Ovary (tissue), 9 donors: ENCODE measurements around the gene TMEM125. TPM values are rescaled to one million over a fixed set of nuclear protein-coding genes. Genes with fewer than 3 reads are reported as not detected.

Source experiments
- DNase-seq, 5 donors: peaks; one replicate each; pipeline ENCODE4 v3.0.0-alpha.2; 2019 to 2020
- H3K27ac ChIP-seq, 2 donors: fragments of 200-600 bp; one replicate each; pipeline versions ENCODE4 v1.5.1 to v1.8.0; 2019 to 2022
- H3K27me3 ChIP-seq: fragments of 200-600 bp; one replicate; pipeline ENCODE4 v1.8.0; 2022
- H3K36me3 ChIP-seq: fragments of 200-600 bp; sonication (generic); one replicate; pipeline ENCODE4 v1.5.1; 2019
- H3K4me1 ChIP-seq: one replicate; pipeline ENCODE4 v1.8.1; 2013; ENCODE audit warnings: mild to moderate bottlenecking, moderate library complexity; ENCODE audit not compliant: insufficient read depth
- H3K4me3 ChIP-seq: fragments of 200-600 bp; sonication (generic); one replicate; pipeline ENCODE4 v1.5.1; 2017
- H3K9me3 ChIP-seq, 2 donors: fragments of 200-600 bp in 1 of 2; sonication (generic) in 1 of 2; one replicate each; pipeline versions ENCODE4 v1.5.1 to v1.8.1; 2013 to 2019; ENCODE audit warnings: mild to moderate bottlenecking in 1 of 2, moderate library complexity in 1 of 2
- CTCF ChIP-seq, 3 donors: fragments of 450-650 bp in 2 of 3; fragments of 200-600 bp in 1 of 3; IDR thresholded peaks; one replicate each; pipeline versions ENCODE4 v1.5.1 to v1.8.0; 2016 to 2022; ENCODE audit warnings: antibody characterized with exemption in 3 of 3, mild to moderate bottlenecking in 1 of 3
- EP300 ChIP-seq: sonication (generic); formaldehyde crosslinking; IDR thresholded peaks from one replicate; pipeline ENCODE4 v1.6.1; 2017; ENCODE audit warnings: antibody characterized with exemption
- POLR2A ChIP-seq: fragments of 450-650 bp; IDR thresholded peaks from one replicate; pipeline ENCODE4 v1.6.1; 2017; ENCODE audit warnings: antibody characterized with exemption, mild to moderate bottlenecking, moderate library complexity
- WGBS, 3 donors: extraction: QIAGEN DNeasy Blood & Tissue Kit in 1 of 3; methylation state at CpG; one replicate each; pipeline versions ENCODE4 v1.1.5 to v1.1.7; 2013 to 2017; 5-methylcytosine and 5-hydroxymethylcytosine counted together
- intact Hi-C, 4 donors: fragments of 100-400 bp; cut with DNase I; formaldehyde crosslinking; loops; one replicate each; pipeline versions ENCODE4 v1.11.0 to v1.15.1; 2022 to 2023
- polyA plus RNA-seq, 2 donors: library from polyadenylated mRNA; stranded (reverse); fragments of 200-250 nt in 1 of 2; fragments of 350-450 nt in 1 of 2; fragmentation: Illumina TruSeq in 1 of 2; extraction: RNeasy Lipid Tissue Mini Kit (QIAGEN cat#74804) in 1 of 2; gene quantifications; one replicate each; pipeline ENCODE4 v1.2.3, GENCODE V29; 2013 to 2014
- total RNA-seq, 7 donors: library from RNA; depleted of rRNA in 2 of 7; stranded (reverse); fragments of >200 nt in 2 of 7; fragmentation: NEBNext Ultra II Directional in 3 of 7; extraction: Animal tissue kit (Norgen Biotek cat#: 25700) in 3 of 7; gene quantifications; one replicate each; pipeline versions ENCODE4 v1.1.0 to v1.2.4, GENCODE V29; 2016 to 2023
- donor health status: DM: no; HTN: no; CAD: no; lungs with moderate emphysema.
- donor health status: DM: no; HTN: no; CAD: no.
- donor health status: Bipolar disorder and iron deficiency.
- donor health status: DM: yes; HTN: yes; CAD: no.
- donor health status: DM: no; HTN: no; CAD: no.
- donor health status: DM: yes; HTN: yes; CAD: no.

The TMEM125 gene
- total and polyA plus RNA-seq, 9 donors: 0.23 to 20.6 (median 1.3) TPM

GRCh38 chr1:43319288-43319687 lies 49.5 kb downstream of the TMEM125 start:
- 93 to 99% (median 95%) methylated on average over 5 of the region's 5 CpGs for WGBS, 3 donors
- Histone ChIP-seq H3K4me1 (no peaks in the 10 kb centered on the region), H3K36me3 (no peaks in the 10 kb centered on the region), H3K9me3 (no peaks in the 10 kb centered on the region), H3K4me3 (no peak overlapping the region), H3K27me3 (no peaks in the 10 kb centered on the region), H3K27ac (no peak overlapping the region)
- DNase-seq: peak in 1 of 5 donors; percentile 17
- intact Hi-C loops: no loop called here
- TF ChIP-seq EP300 (no peak), POLR2A (no peak), CTCF (IDR thresholded peaks at IDR 0.05) (no peak)

GRCh38 chr1:43319766-43320165 lies 50.0 kb downstream of the TMEM125 start:
- peak in 1 of 5 donors; percentile 14 for DNase-seq
- intact Hi-C loops: no loop called here
- Histone ChIP-seq H3K4me3 (no peak overlapping the region), H3K4me1 (no peaks in the 10 kb centered on the region), H3K27me3 (no peaks in the 10 kb centered on the region), H3K36me3 (no peaks in the 10 kb centered on the region), H3K9me3 (no peaks in the 10 kb centered on the region), H3K27ac (no peak overlapping the region)
- no peak for TF ChIP-seq POLR2A
- no peak for TF ChIP-seq CTCF (IDR thresholded peaks at IDR 0.05)
- no peak for TF ChIP-seq EP300
- 84 to 97% (median 96%) methylated on average over 2 to 3 of the region's 3 CpGs for WGBS, 3 donors

GRCh38 chr1:43321331-43321891 lies 51.6 kb downstream of the TMEM125 start:
- Histone ChIP-seq H3K27ac (no peak overlapping the region), H3K36me3 (no peaks in the 10 kb centered on the region), H3K4me1 (no peaks in the 10 kb centered on the region), H3K4me3 (no peak overlapping the region), H3K27me3 (no peaks in the 10 kb centered on the region), H3K9me3 (no peaks in the 10 kb centered on the region)
- 91 to 97% (median 93%) methylated on average over 15 to 16 of the region's 16 CpGs for WGBS, 3 donors
- TF ChIP-seq EP300 (no peak), POLR2A (no peak), CTCF (IDR thresholded peaks at IDR 0.05) (no peak)
- no peak for DNase-seq
- intact Hi-C loops: no loop called here

GRCh38 chr1:43322506-43322905 lies 52.7 kb downstream of the TMEM125 start:
- DNase-seq: no peak
- Histone ChIP-seq H3K36me3 (no peaks in the 10 kb centered on the region), H3K27me3 (no peaks in the 10 kb centered on the region), H3K9me3 (no peaks in the 10 kb centered on the region), H3K4me3 (no peak overlapping the region), H3K27ac (no peak overlapping the region), H3K4me1 (no peaks in the 10 kb centered on the region)
- intact Hi-C loops: no loop called here
- no peak for TF ChIP-seq EP300
- no peak for TF ChIP-seq POLR2A
- TF ChIP-seq CTCF (IDR thresholded peaks at IDR 0.05): no peak
- 83 to 92% (median 88%) methylated on average over 5 of the region's 5 CpGs for WGBS, 3 donors

Other genes with a start within 250 kb of the TMEM125 start
- gene EBNA1BP2, start 97.7 kb upstream of the TMEM125 start, total RNA-seq: 10 to 100 TPM; 22.1 to 49.3 (median 38.5) TPM
- 10 to 100 TPM; 38.5 to 59.7 TPM for gene EBNA1BP2, start 97.7 kb upstream of the TMEM125 start, polyA plus RNA-seq
- gene CFAP57, start 97.7 kb upstream of the TMEM125 start, total RNA-seq: 10 to 100 TPM in 1 of 7 donors, 1 to 10 TPM in 2, under 1 TPM in 4; 0.13 to 13.2 (median 0.97) TPM
- gene CFAP57, start 97.7 kb upstream of the TMEM125 start, polyA plus RNA-seq: under 1 TPM; 0.18 to 0.40 TPM
- 1 to 10 TPM in 2 of 7 donors, under 1 TPM in 3, not detected in 2; 0.42 to 2.1 (median 0.72) TPM for gene C1orf210, start 15.6 kb downstream of the TMEM125 start, total RNA-seq
- gene C1orf210, start 15.6 kb downstream of the TMEM125 start, polyA plus RNA-seq: not detected
- 10 to 100 TPM in 5 of 7 donors, 1 to 10 TPM in 2; 6.4 to 29.3 (median 10.6) TPM for gene TIE1, start 31.0 kb downstream of the TMEM125 start, total RNA-seq
- gene TIE1, start 31.0 kb downstream of the TMEM125 start, polyA plus RNA-seq: 10 to 100 TPM; 11.5 to 25.5 TPM
- gene MPL, start 67.8 kb downstream of the TMEM125 start, total RNA-seq: 1 to 10 TPM in 3 of 7 donors, under 1 TPM in 3, not detected in 1; 0.36 to 2.6 (median 1.4) TPM
- under 1 TPM; 0.35 to 0.63 TPM for gene MPL, start 67.8 kb downstream of the TMEM125 start, polyA plus RNA-seq
- 1 to 10 TPM in 3 of 7 donors, under 1 TPM in 3, not detected in 1; 0.50 to 2.0 (median 1.3) TPM for gene CDC20, start 89.0 kb downstream of the TMEM125 start, total RNA-seq
- 1 to 10 TPM; 1.1 to 2.9 TPM for gene CDC20, start 89.0 kb downstream of the TMEM125 start, polyA plus RNA-seq
- gene ELOVL1, start 98.0 kb downstream of the TMEM125 start, total RNA-seq: 10 to 100 TPM; 10.0 to 50.6 (median 34.1) TPM
- 100 to 1,000 TPM in 1 of 2 donors, 10 to 100 TPM in 1; 42.8 to 130 TPM for gene ELOVL1, start 98.0 kb downstream of the TMEM125 start, polyA plus RNA-seq
- 10 to 100 TPM; 13.7 to 39.3 (median 24.0) TPM for gene MED8, start 119.8 kb downstream of the TMEM125 start, total RNA-seq
- 10 to 100 TPM; 26.0 to 40.0 TPM for gene MED8, start 119.8 kb downstream of the TMEM125 start, polyA plus RNA-seq
- gene SZT2, start 119.9 kb downstream of the TMEM125 start, total RNA-seq: 10 to 100 TPM; 25.5 to 89.3 (median 60.9) TPM
- 10 to 100 TPM; 16.8 to 17.6 TPM for gene SZT2, start 119.9 kb downstream of the TMEM125 start, polyA plus RNA-seq
- 10 to 100 TPM; 57.3 to 94.4 (median 78.9) TPM for gene HYI, start 183.9 kb downstream of the TMEM125 start, total RNA-seq
- gene HYI, start 183.9 kb downstream of the TMEM125 start, polyA plus RNA-seq: 10 to 100 TPM; 16.6 to 77.2 TPM